Sigmoid colon (tissue), 4 donors: ENCODE data around the gene CEP112.

Experiments
- CTCF ChIP-seq, 4 experiments: fragments of 450-650 bp in 3 of 4; fragments of 200-600 bp in 1 of 4; IDR thresholded peaks; one replicate each; pipeline ENCODE4 v1.5.1; 2016 to 2019; ENCODE audit warnings: antibody characterized with exemption in 4 of 4, mild to moderate bottlenecking in 3 of 4, moderate library complexity in 2 of 4
- POLR2A ChIP-seq, 2 donors: fragments of 450-650 bp; IDR thresholded peaks; one replicate each; pipeline ENCODE4 v1.6.1; 2016; ENCODE audit warnings: antibody characterized with exemption in 2 of 2, mild to moderate bottlenecking in 2 of 2, moderate library complexity in 2 of 2
- POLR2AphosphoS5 ChIP-seq, 4 donors: sonication (generic); formaldehyde crosslinking; IDR thresholded peaks; one replicate each; pipeline ENCODE4 v1.6.1; 2017; ENCODE audit warnings: antibody characterized with exemption in 4 of 4

GRCh38 chr17:65809366-65809765 lies 382.6 kb downstream of the CEP112 start:
- no peak for TF ChIP-seq POLR2A (IDR thresholded peaks at IDR 0.05)
- TF ChIP-seq POLR2AphosphoS5 (IDR thresholded peaks at IDR 0.05): no peak
- no peak for TF ChIP-seq CTCF (IDR thresholded peaks at IDR 0.05)
